Activated gamma-delta T cell treated with Interleukin-2 at 50 U/mL for 16 hours (primary cell): ENCODE results near the gene CTSF.

Experiments used
- DNase-seq: peaks from one replicate; pipeline ENCODE4 v3.0.0-alpha.2; 2020

Gene CTSF

DNA sequence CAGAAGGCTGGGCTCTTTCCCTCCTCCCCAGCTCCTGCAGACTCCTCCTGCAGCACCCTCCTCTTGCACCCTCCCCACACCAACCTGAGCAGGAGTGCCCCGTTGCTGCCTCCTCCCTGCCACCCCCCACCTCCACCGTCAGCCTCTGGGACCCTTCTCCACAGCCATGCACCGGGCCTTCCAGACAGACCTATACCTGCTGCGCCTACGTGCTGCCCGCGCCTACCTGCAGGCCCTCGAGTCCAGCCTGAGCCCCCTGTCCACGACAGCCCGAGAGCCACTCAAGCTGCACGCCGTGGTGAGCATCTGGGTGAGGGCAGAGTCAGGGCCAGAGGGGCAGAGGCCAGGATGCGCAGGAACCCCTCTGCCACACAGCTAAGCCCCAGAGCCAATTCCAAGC lies 38.8 kb downstream of the CTSF start:
- DNase-seq = no peak

GRCh38 chr11:66529069-66529468 lies 39.3 kb downstream of the CTSF start:
- no peak for DNase-seq

DNA sequence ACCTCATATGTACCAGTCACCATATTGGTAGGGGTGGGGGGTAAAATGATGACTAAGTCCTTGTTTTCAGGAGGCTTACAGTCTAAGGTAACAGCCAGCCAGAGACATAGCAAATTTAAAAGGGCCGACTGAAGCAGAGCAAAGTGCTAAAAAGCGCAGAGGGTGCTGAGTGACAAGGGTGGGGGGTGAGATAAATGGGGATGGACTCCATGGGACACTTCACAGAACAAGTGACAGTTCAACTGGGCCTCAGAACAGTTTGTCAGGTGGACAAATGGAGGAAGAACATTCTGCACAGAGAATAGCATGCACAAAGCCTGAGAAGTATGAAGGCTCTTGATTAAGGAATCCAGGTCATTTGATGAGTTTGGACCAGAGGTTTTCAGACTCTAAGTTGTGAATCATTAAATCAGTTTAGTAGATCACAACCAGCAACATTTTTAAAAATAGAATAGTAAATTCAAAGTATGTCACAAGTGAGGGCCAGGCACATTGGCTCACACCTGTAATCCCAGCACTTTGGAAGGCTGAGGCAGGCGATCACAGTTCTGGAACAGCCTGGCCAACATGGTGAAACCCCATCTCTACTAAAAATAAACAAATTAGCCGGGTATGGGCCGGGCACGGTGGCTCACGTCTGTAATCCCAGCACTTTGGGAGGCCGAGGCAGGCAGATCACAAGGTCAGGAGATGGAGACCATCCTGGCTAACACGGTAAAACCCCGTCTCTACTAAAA lies 43.9 kb downstream of the CTSF start:
- no peak for DNase-seq

DNA sequence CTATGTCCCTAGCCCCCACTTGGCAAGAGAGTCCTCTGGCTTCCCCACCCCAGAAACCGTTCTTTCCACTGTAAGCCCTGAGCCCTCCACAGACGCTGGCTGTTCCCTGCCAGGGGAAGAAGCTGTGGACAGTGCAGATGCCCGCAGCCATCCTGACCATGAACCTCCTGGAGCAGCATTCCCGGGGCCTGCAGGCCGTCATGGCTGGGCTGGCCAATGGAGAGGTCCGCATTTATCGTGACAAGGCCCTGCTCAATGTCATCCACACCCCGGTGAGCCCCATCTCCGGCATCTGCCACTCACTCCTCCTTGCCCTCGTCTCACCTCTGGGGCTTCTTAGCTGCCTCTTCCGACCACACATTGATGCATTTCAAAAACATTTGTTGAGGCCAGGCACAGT lies 44.8 kb downstream of the CTSF start:
- no peak for DNase-seq
